ENCODE results near the gene SEPTIN11.
A peak's percentile ranks its signal among the peaks of the same experiment; 100 is the strongest.

SEPTIN11 gene

DNA sequence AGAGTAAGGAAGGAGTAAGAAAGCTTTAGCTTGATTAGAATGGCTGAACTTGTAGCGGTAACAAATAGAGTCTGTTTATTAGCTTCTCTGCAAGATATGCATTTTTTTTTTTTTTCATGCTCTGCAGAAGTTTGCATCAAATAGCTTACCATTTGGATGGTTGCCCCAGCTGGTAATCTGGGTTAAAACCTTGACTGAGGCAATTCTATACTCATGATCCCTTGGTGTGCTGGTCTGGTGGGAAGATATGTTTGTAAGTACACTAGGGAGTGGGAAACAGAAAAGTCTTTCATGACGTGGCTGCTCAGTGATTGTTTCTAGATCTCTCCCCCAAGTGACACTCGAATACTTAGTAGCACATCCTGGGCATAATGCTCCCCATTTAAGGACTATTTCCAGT, 32.1 kb downstream of the SEPTIN11 start:
- H3K4me3 ChIP-seq (ENCODE audit: low read length in 2 of 2), result no peak overlapping the region
- H3K4me1 ChIP-seq (ENCODE audit: control insufficient read depth, insufficient read depth, low read length), result peaks cover 12% of the 10 kb centered on the region
- no peaks in the 10 kb centered on the region for H3K9me3 ChIP-seq (ENCODE audit: control insufficient read depth in 2 of 2, low read length in 2 of 2)
- H3K36me3 ChIP-seq (ENCODE audit: control insufficient read depth in 2 of 2, insufficient read depth in 2 of 2, low read length in 2 of 2), result no peaks in the 10 kb centered on the region
- H3K9ac ChIP-seq (ENCODE audit: low read length in 2 of 2), result no peak overlapping the region
- H3K27ac ChIP-seq (ENCODE audit: low read length), result no peak overlapping the region
- H3K27me3 ChIP-seq (ENCODE audit: control insufficient read depth in 1 of 2, insufficient read depth in 2 of 2, low read length in 2 of 2), result no peaks in the 10 kb centered on the region

DNA sequence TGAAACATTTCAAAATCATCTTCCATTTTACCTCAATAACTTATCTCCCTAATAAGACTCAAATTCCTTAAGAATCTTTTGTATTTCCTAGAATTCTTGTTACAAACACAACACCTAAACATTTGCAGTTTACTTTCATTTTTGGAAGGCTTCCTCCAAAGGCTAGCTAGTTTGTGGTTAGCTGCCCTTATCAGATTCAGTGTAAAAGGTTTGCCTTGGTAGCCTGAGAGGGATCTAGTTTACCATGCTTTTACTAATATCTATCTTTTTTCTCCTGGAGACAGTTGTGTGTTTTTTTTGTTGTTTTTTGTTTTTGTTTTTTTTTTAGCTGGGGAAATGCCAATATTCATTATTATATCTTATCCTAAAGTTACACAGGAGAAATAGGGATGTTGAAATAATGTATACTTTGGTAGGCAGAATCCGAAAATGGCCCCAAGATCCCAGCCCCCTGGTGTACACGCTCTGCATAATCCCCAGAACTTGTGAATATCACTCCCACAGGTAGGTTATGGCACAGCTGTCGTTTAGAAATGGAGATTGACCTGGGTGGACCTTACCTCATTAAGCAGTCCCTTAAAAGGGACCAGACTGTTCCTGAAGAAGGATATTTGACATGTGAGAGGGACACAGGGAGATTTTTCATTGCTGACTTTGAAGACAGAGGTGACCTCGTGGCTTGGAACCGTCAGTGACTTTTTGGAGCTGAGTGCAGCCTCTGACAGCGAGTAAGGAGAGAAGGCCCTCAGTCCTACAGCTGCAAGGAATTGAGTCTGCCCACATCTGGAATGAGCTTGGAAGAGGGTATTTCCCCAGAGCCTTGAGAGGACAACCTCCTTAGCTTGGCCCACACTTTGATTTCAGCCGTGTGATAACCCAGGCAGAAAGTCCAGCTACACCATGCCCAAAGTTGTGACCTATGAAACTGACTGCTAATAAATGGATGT, 33.4 kb downstream of the SEPTIN11 start:
- H3K4me1 ChIP-seq (ENCODE audit: control insufficient read depth, insufficient read depth, low read length), result peaks cover 16% of the 10 kb centered on the region
- H3K27ac ChIP-seq (ENCODE audit: low read length), result peak overlapping the region; percentile 3

DNA sequence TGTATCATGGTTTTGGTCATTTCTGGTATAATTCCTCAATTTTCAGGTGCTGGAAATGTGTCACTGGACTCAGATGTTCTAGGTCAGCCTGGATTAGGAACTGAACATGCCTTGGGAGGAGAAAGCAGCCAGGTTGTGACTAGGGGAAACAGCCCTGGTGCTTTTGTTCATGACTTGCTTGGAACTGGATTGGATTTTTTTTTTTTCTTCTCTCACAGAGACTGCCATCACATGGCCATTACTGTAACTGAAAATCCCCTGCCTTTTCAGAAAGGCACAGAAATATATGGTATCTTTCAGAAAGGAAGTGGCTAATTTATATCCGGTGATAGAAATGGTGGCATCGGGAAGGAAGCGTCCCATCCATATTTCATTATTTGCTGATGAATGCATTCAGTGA, 34.6 kb downstream of the SEPTIN11 start:
- Histone ChIP-seq H3K27me3 (ENCODE audit: control insufficient read depth in 1 of 2, insufficient read depth in 2 of 2, low read length in 2 of 2) (no peaks in the 10 kb centered on the region), H3K4me1 (ENCODE audit: control insufficient read depth, insufficient read depth, low read length) (peaks cover 16% of the 10 kb centered on the region), H3K9ac (ENCODE audit: low read length in 2 of 2) (no peak overlapping the region), H3K4me3 (ENCODE audit: low read length in 2 of 2) (peak overlapping the region in 1 of 2 donors; percentile 3), H3K36me3 (ENCODE audit: control insufficient read depth in 2 of 2, insufficient read depth in 2 of 2, low read length in 2 of 2) (no peaks in the 10 kb centered on the region), H3K9me3 (ENCODE audit: control insufficient read depth in 2 of 2, low read length in 2 of 2) (no peaks in the 10 kb centered on the region), H3K27ac (ENCODE audit: low read length) (peak overlapping the region; percentile 32)

More for the DNA sequence above, 33.4 kb downstream of the SEPTIN11 start:
- Histone ChIP-seq H3K4me3 (ENCODE audit: low read length in 2 of 2) (no peak overlapping the region), H3K9ac (ENCODE audit: low read length in 2 of 2) (no peak overlapping the region), H3K36me3 (ENCODE audit: control insufficient read depth in 2 of 2, insufficient read depth in 2 of 2, low read length in 2 of 2) (no peaks in the 10 kb centered on the region), H3K9me3 (ENCODE audit: control insufficient read depth in 2 of 2, low read length in 2 of 2) (no peaks in the 10 kb centered on the region), H3K27me3 (ENCODE audit: control insufficient read depth in 1 of 2, insufficient read depth in 2 of 2, low read length in 2 of 2) (no peaks in the 10 kb centered on the region)

DNA sequence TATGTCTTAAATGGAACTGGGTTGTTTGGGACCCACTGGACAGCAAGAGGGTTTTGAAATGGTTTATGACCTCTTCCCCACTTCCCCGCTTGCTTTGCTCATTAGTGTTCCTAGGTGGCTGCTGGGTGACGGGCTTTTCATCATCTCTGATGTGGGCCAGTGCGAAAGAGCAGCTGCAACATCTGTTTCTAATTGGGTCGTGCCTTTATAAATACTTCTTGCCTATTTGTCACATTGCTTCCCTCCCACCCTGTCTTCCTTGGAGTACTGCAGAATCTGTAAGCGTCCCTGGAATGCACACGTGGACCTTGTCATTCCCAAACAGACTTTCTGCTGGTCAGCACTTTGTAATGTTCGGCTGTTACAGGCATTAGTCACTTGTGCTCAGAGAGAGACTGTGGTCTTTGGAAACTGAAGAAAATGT, 35.2 kb downstream of the SEPTIN11 start:
- Histone ChIP-seq H3K27ac (ENCODE audit: low read length) (peak overlapping the region; percentile 32), H3K27me3 (ENCODE audit: control insufficient read depth in 1 of 2, insufficient read depth in 2 of 2, low read length in 2 of 2) (no peaks in the 10 kb centered on the region), H3K9me3 (ENCODE audit: control insufficient read depth in 2 of 2, low read length in 2 of 2) (no peaks in the 10 kb centered on the region), H3K36me3 (ENCODE audit: control insufficient read depth in 2 of 2, insufficient read depth in 2 of 2, low read length in 2 of 2) (no peaks in the 10 kb centered on the region), H3K9ac (ENCODE audit: low read length in 2 of 2) (peak overlapping the region; percentile 6 to 25), H3K4me3 (ENCODE audit: low read length in 2 of 2) (peak overlapping the region in 1 of 2 donors; percentile 17), H3K4me1 (ENCODE audit: control insufficient read depth, insufficient read depth, low read length) (peaks cover 16% of the 10 kb centered on the region)

DNA sequence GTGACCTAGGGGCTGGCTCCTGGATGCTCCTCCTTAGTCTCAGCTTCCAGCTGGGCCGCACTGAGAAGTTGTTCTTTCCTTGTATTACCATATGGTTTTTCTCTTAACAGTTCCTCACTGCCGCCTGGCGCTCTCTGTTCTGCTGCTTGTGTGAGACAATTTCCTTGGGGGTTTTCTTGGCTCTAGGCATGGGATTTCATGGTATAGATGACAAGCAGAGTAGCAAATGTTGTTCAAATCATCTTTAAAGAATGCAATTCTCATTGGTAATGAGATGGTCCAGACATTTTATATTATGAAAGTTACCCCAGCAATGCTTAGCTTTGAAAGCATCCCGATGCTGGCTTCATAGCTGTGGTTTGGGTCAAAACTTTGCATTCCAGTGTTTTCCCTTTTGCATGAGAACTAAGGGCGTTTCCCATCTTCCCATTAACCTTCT, 37.6 kb downstream of the SEPTIN11 start:
- H3K9ac ChIP-seq (ENCODE audit: low read length in 2 of 2), result no peak overlapping the region
- no peaks in the 10 kb centered on the region for H3K27me3 ChIP-seq (ENCODE audit: control insufficient read depth in 1 of 2, insufficient read depth in 2 of 2, low read length in 2 of 2)
- no peaks in the 10 kb centered on the region for H3K36me3 ChIP-seq (ENCODE audit: control insufficient read depth in 2 of 2, insufficient read depth in 2 of 2, low read length in 2 of 2)
- peak overlapping the region in 1 of 2 donors; percentile 17 for H3K4me3 ChIP-seq (ENCODE audit: low read length in 2 of 2)
- peak overlapping the region; percentile 19 for H3K27ac ChIP-seq (ENCODE audit: low read length)
- peaks cover 16% of the 10 kb centered on the region for H3K4me1 ChIP-seq (ENCODE audit: control insufficient read depth, insufficient read depth, low read length)
- no peaks in the 10 kb centered on the region for H3K9me3 ChIP-seq (ENCODE audit: control insufficient read depth in 2 of 2, low read length in 2 of 2)

DNA sequence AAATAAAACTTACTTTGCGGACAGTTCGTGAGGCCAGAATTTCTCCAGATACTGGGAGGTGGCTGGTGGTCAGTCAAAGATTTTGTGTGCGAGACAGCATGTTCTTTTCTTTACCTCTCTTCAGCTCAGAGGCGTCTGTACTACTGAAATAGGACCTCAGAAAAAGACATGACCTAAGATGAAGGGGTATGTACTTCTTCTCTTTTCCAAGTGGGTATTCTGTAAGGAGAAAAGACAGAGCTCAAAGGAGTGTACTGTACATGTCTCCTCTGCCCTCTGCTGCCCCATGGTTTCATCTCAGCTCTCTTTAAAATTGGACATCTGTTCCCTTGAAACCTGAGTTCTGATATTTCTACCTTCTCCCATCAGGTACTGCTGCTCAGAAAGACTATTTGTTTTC, 38.1 kb downstream of the SEPTIN11 start:
- no peak overlapping the region for H3K4me3 ChIP-seq (ENCODE audit: low read length in 2 of 2)
- peak overlapping the region; percentile 19 for H3K27ac ChIP-seq (ENCODE audit: low read length)
- H3K9ac ChIP-seq (ENCODE audit: low read length in 2 of 2), result no peak overlapping the region
- no peaks in the 10 kb centered on the region for H3K9me3 ChIP-seq (ENCODE audit: control insufficient read depth in 2 of 2, low read length in 2 of 2)
- H3K36me3 ChIP-seq (ENCODE audit: control insufficient read depth in 2 of 2, insufficient read depth in 2 of 2, low read length in 2 of 2), result no peaks in the 10 kb centered on the region
- no peaks in the 10 kb centered on the region for H3K27me3 ChIP-seq (ENCODE audit: control insufficient read depth in 1 of 2, insufficient read depth in 2 of 2, low read length in 2 of 2)
- peaks cover 16% of the 10 kb centered on the region for H3K4me1 ChIP-seq (ENCODE audit: control insufficient read depth, insufficient read depth, low read length)

DNA sequence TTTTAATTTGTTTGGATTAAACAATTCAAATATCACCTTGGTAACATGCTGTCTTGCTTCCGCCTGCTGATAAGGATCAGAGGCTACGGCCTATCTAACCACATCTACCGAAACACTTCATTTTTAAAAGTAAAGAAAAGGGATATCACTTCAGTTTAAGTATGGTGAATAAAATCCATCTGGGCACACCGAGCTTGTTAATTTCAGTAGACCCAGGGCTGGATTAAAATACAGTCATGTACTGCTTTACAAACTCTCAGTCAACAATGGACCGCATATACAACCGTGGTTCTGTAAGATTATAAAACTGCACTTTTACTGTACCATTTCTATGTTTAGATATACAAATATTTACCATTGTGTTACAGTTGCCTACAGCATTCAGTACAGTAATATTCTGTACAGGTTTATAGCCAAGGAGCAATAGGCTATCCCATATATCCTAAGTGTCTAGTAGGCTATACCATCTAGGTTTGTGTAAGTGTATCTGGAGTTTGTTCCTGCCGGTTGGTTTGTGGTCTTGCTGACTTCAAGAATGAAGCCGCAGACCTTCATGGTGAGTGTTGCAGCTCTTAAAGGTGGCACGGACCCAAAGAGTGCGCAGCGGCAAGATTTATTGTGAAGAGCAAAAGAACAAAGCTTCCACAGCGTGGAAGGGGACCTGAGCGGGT, 40.0 kb downstream of the SEPTIN11 start:
- H3K9ac ChIP-seq (ENCODE audit: low read length in 2 of 2), result no peak overlapping the region
- H3K36me3 ChIP-seq (ENCODE audit: control insufficient read depth in 2 of 2, insufficient read depth in 2 of 2, low read length in 2 of 2), result no peaks in the 10 kb centered on the region
- H3K4me3 ChIP-seq (ENCODE audit: low read length in 2 of 2), result no peak overlapping the region
- H3K27ac ChIP-seq (ENCODE audit: low read length), result no peak overlapping the region
- H3K4me1 ChIP-seq (ENCODE audit: control insufficient read depth, insufficient read depth, low read length), result peaks cover 14% of the 10 kb centered on the region
- no peaks in the 10 kb centered on the region for H3K9me3 ChIP-seq (ENCODE audit: control insufficient read depth in 2 of 2, low read length in 2 of 2)
- H3K27me3 ChIP-seq (ENCODE audit: control insufficient read depth in 1 of 2, insufficient read depth in 2 of 2, low read length in 2 of 2), result no peaks in the 10 kb centered on the region

DNA sequence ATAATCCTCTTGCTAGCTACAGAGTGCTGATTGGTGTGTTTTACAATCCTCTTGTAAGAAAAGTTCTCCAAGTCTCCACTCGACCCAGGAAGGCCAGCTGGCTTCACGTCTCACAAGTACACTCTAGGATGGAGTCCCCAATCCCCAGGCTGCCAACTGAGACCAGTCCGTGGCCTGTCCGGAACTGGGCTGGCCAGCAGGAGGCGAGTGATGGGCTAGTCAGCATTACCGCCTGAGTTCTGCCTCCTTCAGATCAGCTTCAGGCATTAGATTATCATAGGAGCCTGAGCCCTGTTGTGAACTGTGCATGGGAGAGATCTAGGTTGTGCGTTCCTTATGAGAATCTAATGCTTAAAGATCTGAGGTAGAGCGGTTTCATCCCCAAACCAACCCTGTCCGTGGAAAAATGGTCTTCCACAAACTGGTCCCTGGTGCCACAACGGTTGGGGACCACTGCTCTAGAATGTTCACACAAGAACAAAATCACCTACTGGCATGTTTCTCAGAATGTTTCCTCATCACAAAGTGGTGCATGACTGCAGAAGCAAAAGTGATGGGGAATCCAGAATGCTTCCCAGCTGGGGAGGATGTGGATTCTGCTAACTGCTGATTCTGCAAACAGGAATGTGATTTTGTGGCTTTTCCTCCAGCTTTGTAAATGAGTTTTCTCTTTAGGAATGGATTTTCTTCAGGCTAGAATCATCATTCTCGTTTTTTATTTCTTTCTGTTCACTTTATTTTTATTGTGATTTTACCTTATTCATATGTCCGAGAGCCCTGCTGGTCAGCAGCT, 40.9 kb downstream of the SEPTIN11 start:
- no peaks in the 10 kb centered on the region for H3K9me3 ChIP-seq (ENCODE audit: control insufficient read depth in 2 of 2, low read length in 2 of 2)
- no peak overlapping the region for H3K4me3 ChIP-seq (ENCODE audit: low read length in 2 of 2)
- peaks cover 9% of the 10 kb centered on the region for H3K4me1 ChIP-seq (ENCODE audit: control insufficient read depth, insufficient read depth, low read length)
- H3K27ac ChIP-seq (ENCODE audit: low read length), result no peak overlapping the region
- H3K36me3 ChIP-seq (ENCODE audit: control insufficient read depth in 2 of 2, insufficient read depth in 2 of 2, low read length in 2 of 2), result no peaks in the 10 kb centered on the region
- H3K27me3 ChIP-seq (ENCODE audit: control insufficient read depth in 1 of 2, insufficient read depth in 2 of 2, low read length in 2 of 2), result no peaks in the 10 kb centered on the region
- H3K9ac ChIP-seq (ENCODE audit: low read length in 2 of 2), result no peak overlapping the region

DNA sequence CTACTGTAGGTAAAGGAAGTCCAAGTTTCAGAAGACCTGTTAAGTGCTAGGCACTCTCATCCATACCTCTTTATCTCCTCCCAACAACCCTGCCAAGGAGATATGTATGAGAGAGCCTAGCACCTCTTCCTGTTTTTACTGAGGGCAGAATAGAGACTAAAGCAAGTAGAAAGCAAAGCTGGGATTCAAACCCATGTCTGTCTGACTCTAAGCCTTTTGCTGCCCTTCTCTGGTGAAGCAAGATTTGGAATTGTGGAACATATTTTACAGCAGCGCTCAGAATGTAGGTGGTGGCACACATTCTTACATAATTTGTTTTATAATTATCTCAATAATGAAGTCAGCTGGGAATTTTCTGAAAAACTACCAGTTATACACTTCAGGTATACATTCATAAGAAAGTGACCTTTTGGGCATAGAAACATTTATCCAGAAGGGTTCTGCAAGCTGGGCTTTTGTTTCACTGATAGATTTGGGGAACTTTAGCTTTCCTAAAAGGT, 41.7 kb downstream of the SEPTIN11 start:
- no peak overlapping the region for H3K27ac ChIP-seq (ENCODE audit: low read length)
- H3K4me3 ChIP-seq (ENCODE audit: low read length in 2 of 2), result no peak overlapping the region
- no peaks in the 10 kb centered on the region for H3K27me3 ChIP-seq (ENCODE audit: control insufficient read depth in 1 of 2, insufficient read depth in 2 of 2, low read length in 2 of 2)
- H3K9ac ChIP-seq (ENCODE audit: low read length in 2 of 2), result no peak overlapping the region
- H3K4me1 ChIP-seq (ENCODE audit: control insufficient read depth, insufficient read depth, low read length), result peaks cover 6% of the 10 kb centered on the region
- peaks cover 0 to under 1% of the 10 kb centered on the region in 2 donors for H3K36me3 ChIP-seq (ENCODE audit: control insufficient read depth in 2 of 2, insufficient read depth in 2 of 2, low read length in 2 of 2)
- H3K9me3 ChIP-seq (ENCODE audit: control insufficient read depth in 2 of 2, low read length in 2 of 2), result no peaks in the 10 kb centered on the region
